Hepatocyte (in vitro differentiated cells): Measurements from ENCODE around the gene NPHP4. TPM values are rescaled to one million over a fixed set of nuclear protein-coding genes. Genes with fewer than 3 reads are reported as not detected.

Experiments
- DNase-seq: peaks from one replicate; pipeline ENCODE4 v3.0.0-alpha.2; 2016; ENCODE audit warnings: low spot score
- H2AFZ ChIP-seq: fragments of 200-600 bp; sonication (generic); 2 replicates; pipeline ENCODE4 v1.6.0; 2016; ENCODE audit warnings: antibody characterized with exemption, mild to moderate bottlenecking
- H3K27ac ChIP-seq: fragments of 200-600 bp; sonication (generic); 2 replicates; pipeline ENCODE4 v1.5.1; 2016; ENCODE audit warnings: mild to moderate bottlenecking
- H3K27me3 ChIP-seq: fragments of 200-600 bp; sonication (generic); 2 replicates; pipeline ENCODE4 v1.6.1; 2016
- H3K36me3 ChIP-seq: fragments of 200-600 bp; sonication (generic); replicated peaks from 2 replicates; pipeline ENCODE4 v1.5.1; 2016; ENCODE audit warnings: low read depth; ENCODE audit not compliant: insufficient read depth
- H3K4me1 ChIP-seq: fragments of 200-600 bp; sonication (generic); 2 replicates; pipeline ENCODE4 v1.5.1; 2016; ENCODE audit warnings: mild to moderate bottlenecking, moderate library complexity; ENCODE audit not compliant: insufficient read depth
- H3K4me2 ChIP-seq: fragments of 200-600 bp; sonication (generic); 2 replicates; pipeline ENCODE4 v1.6.0; 2016
- H3K4me3 ChIP-seq: fragments of 200-600 bp; sonication (generic); 2 replicates; pipeline ENCODE4 v1.5.1; 2016; ENCODE audit warnings: mild to moderate bottlenecking
- H3K79me2 ChIP-seq: fragments of 200-600 bp; sonication (generic); 2 replicates; pipeline ENCODE4 v1.6.0; 2017; ENCODE audit warnings: mild to moderate bottlenecking
- H3K9me2 ChIP-seq: fragments of 200-600 bp; sonication (generic); replicated peaks from 2 replicates; pipeline ENCODE4 v1.6.0; 2017; ENCODE audit warnings: mild to moderate bottlenecking; ENCODE audit not compliant: insufficient read depth
- H3K9me3 ChIP-seq: fragments of 200-600 bp; sonication (generic); 2 replicates; pipeline ENCODE4 v1.5.1; 2016; ENCODE audit warnings: low read depth, mild to moderate bottlenecking
- H4K20me1 ChIP-seq: fragments of 200-600 bp; sonication (generic); 2 replicates; pipeline ENCODE4 v1.6.0; 2016; ENCODE audit warnings: mild to moderate bottlenecking; ENCODE audit not compliant: insufficient read depth, poor library complexity, severe bottlenecking
- CTCF ChIP-seq: fragments of 200-600 bp; sonication (generic); IDR thresholded peaks from 2 replicates; pipeline ENCODE4 v1.5.1; 2016; ENCODE audit warnings: antibody characterized with exemption, mild to moderate bottlenecking; ENCODE audit not compliant: poor library complexity
- EZH2 ChIP-seq: fragments of 200-600 bp; sonication (generic); IDR thresholded peaks from 2 replicates; pipeline ENCODE4 v1.6.1; 2016; ENCODE audit warnings: antibody characterized with exemption, mild to moderate bottlenecking, borderline replicate concordance
- EZH2phosphoT487 ChIP-seq: fragments of 200-600 bp; sonication (generic); IDR thresholded peaks from one replicate; pipeline ENCODE4 v1.6.1; 2018; ENCODE audit warnings: antibody characterized with exemption, mild to moderate bottlenecking, low read depth, moderate library complexity; ENCODE audit not compliant: unreplicated experiment, severe bottlenecking
- WGBS: methylation state at CpG from one replicate; pipeline ENCODE4 v1.1.6; 2016; ENCODE audit warnings: low lambda C conversion rate; ENCODE audit errors: missing lambda C conversion rate; 5-methylcytosine and 5-hydroxymethylcytosine counted together
- polyA plus RNA-seq: library from polyadenylated mRNA; unstranded; fragments of >200 nt; fragmentation: Nextera tagmentation; extraction: Ambion mirVana; gene quantifications from 2 replicates; pipeline ENCODE4 v1.2.1, GENCODE V29; 2016
- total RNA-seq: library from RNA; depleted of rRNA; stranded (reverse); fragments of >200 nt; gene quantifications from 2 replicates; pipeline ENCODE4 v1.2.3, GENCODE V29; 2014

The NPHP4 gene
- total and polyA plus RNA-seq, 2 experiments from 2014 or later: 5.6 to 6.0 TPM

- Histone ChIP-seq H3K4me2 (no peak overlapping the region), H3K4me3 (no peak overlapping the region), H3K27me3 (peaks cover 11% of the 10 kb centered on the region), H4K20me1 (no peaks in the 10 kb centered on the region), H3K36me3 (no peaks in the 10 kb centered on the region), H3K9me2 (no peaks in the 10 kb centered on the region), H3K4me1 (no peaks in the 10 kb centered on the region), H3K9me3 (no peaks in the 10 kb centered on the region), H3K27ac (no peak overlapping the region), H3K79me2 (no peaks in the 10 kb centered on the region), H2AFZ (no peak overlapping the region)
- 68% methylated on average over 4 of the region's 5 CpGs for WGBS
- no peak for DNase-seq
- TF ChIP-seq CTCF (no peak), EZH2phosphoT487 (no peak), EZH2 (no peak)
Measured at GRCh38 chr1:5997316-5997715, 5.1 kb upstream of the NPHP4 start.

- no peak for DNase-seq
- no peaks in the 10 kb centered on the region for H3K79me2 ChIP-seq
- no peaks in the 10 kb centered on the region for H3K36me3 ChIP-seq
- H3K9me3 ChIP-seq: no peaks in the 10 kb centered on the region
- no peaks in the 10 kb centered on the region for H4K20me1 ChIP-seq
- H3K27me3 ChIP-seq: peaks cover 11% of the 10 kb centered on the region
- no peak overlapping the region for H3K4me2 ChIP-seq
- 89% methylated on average over 16 of the region's 16 CpGs for WGBS
- H3K27ac ChIP-seq: no peak overlapping the region
- H2AFZ ChIP-seq: no peak overlapping the region
- H3K4me3 ChIP-seq: no peak overlapping the region
- no peaks in the 10 kb centered on the region for H3K9me2 ChIP-seq
- TF ChIP-seq CTCF (no peak), EZH2phosphoT487 (no peak), EZH2 (no peak)
- H3K4me1 ChIP-seq: no peaks in the 10 kb centered on the region
Measured at GRCh38 chr1:5996641-5997270, 4.5 kb upstream of the NPHP4 start.

- no peak overlapping the region for H3K4me3 ChIP-seq
- no peaks in the 10 kb centered on the region for H3K36me3 ChIP-seq
- DNase-seq: no peak
- H3K9me2 ChIP-seq: no peaks in the 10 kb centered on the region
- 96% methylated on average over 17 of the region's 17 CpGs for WGBS
- H3K9me3 ChIP-seq: no peaks in the 10 kb centered on the region
- peaks cover 4% of the 10 kb centered on the region for H3K4me1 ChIP-seq
- H4K20me1 ChIP-seq: no peaks in the 10 kb centered on the region
- peaks cover 11% of the 10 kb centered on the region for H3K27me3 ChIP-seq
- H3K27ac ChIP-seq: no peak overlapping the region
- H3K79me2 ChIP-seq: peaks cover 2% of the 10 kb centered on the region
- no peak overlapping the region for H3K4me2 ChIP-seq
- H2AFZ ChIP-seq: no peak overlapping the region
- TF ChIP-seq EZH2phosphoT487 (no peak), EZH2 (no peak), CTCF (no peak)
Measured at GRCh38 chr1:5995871-5996630, 3.8 kb upstream of the NPHP4 start.
